Left cardiac atrium (tissue), 4 donors: ENCODE measurements around the gene TP53RK. TPM values are rescaled to one million over a fixed set of nuclear protein-coding genes. Genes with fewer than 3 reads are reported as not detected.

Experiments used
- ATAC-seq, 2 donors: fragments of 200-7000 bp; cut with Tn5 transposase; one replicate each; pipeline ENCODE4 v1.9.1; 2020; ENCODE audit warnings: mild to moderate bottlenecking in 2 of 2, moderate library complexity in 2 of 2
- DNase-seq: peaks from one replicate; pipeline ENCODE4 v3.0.0-alpha.2; 2020
- intact Hi-C, 2 donors: fragments of 100-400 bp; cut with DNase I; formaldehyde crosslinking; loops; one replicate each; pipeline versions ENCODE4 v1.14.1 to v1.15.1; 2022 to 2023
- total RNA-seq, 2 donors: library from RNA; stranded (reverse); fragmentation: NEBNext Ultra II Directional; extraction: Animal tissue kit (Norgen Biotek cat#: 25700); gene quantifications; one replicate each; pipeline ENCODE4 v1.2.1, GENCODE V29; 2021
- donor health status: DM: no; HTN: yes; CAD: no.
- donor health status: DM: no; HTN: yes; CAD: no; lungs with severe emphysema.
- donor health status: DM: yes; HTN: yes; CAD: no.
- donor health status: Dilated cardiomyopathy.

TP53RK gene
- total RNA-seq, 2 donors from 2014 or later: 6.8 to 9.7 TPM

- DNase-seq (no peak), ATAC-seq (peak in 1 of 2 donors; percentile 10)
- intact Hi-C loops: no loop called here
Observed at GRCh38 chr20:46709055-46709458, 19.8 kb upstream of the TP53RK start.

GRCh38 chr20:46708172-46708860, 19.1 kb upstream of the TP53RK start:
- ATAC-seq (no peak), DNase-seq (no peak)
- intact Hi-C loops: no loop called here

DNA sequence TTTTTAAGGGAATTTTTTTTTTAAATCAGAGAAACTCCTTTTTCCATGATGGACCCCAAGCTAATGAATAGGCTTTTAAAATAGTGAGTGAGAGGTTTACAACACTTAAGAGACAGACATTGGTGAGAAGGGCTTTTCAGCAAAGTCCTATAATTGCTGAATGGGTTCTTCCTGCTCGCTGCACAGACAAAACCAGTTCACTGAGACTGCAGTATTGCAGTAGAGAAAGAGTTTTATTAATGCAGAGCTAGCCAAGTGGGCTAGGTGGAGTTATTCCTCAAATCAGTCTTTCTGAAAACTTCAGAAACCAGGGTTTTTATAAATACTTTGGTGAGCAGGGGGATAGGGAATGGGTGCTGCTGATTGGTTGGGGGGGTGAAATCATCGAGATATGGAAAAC, 17.0 kb upstream of the TP53RK start:
- no peak for DNase-seq
- intact Hi-C loops: no loop called here
- ATAC-seq: no peak

- intact Hi-C loops: no loop called here
- ATAC-seq: no peak
- no peak for DNase-seq
Observed at GRCh38 chr20:46705378-46705729, 16.1 kb upstream of the TP53RK start.

DNA sequence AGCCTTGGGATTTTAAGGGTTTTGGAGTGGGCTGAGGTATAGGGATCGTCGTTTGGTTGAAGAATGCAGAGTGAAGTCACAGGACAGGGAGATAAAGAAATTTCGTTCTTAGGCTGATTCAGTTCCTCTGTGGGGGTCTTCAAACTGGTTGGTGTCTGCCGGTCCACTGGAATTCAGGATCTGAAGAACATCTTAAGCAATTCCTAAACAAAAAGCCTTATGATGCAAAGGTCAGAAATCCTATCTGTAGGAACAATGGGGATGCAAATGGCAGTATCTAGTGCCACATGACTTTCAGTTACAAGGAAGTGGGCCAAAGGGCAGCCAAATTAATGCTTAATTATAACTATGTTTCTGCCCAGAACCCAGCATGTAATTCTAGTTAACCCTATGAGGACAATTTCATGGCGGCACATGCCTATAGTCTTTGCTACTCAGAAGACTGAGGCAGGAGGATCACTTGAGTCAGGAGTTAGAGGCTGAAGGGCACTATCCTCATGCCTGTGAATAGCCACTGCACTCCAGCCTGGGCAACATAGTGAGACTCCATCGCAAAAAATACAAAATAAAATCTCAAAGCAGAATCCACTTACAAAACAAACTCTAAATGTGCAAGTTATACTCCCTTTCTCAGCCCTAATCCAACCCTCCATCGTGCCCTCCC, 15.6 kb upstream of the TP53RK start:
- intact Hi-C loops: no loop called here
- ATAC-seq (no peak), DNase-seq (no peak)

DNA sequence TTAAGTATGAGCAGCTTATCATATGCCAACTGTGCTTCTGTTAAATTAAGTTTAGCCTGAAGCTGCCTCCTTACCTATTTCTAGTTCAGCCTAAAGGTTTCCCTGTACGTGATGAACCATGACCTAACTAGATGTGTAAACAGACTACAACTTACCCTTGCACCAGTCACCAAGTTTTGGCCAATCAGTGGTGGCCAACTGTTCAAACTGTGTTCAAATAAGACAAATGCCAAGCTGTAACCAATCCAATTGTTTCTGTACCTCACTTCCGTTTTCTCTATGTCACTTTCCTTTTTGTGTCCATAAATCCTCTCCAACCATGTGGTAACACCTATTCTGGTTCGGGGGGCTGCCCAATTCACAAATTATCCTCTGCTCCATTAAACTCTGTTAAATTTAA, 14.2 kb upstream of the TP53RK start:
- DNase-seq (no peak), ATAC-seq (no peak)
- intact Hi-C loops: no loop called here

DNA sequence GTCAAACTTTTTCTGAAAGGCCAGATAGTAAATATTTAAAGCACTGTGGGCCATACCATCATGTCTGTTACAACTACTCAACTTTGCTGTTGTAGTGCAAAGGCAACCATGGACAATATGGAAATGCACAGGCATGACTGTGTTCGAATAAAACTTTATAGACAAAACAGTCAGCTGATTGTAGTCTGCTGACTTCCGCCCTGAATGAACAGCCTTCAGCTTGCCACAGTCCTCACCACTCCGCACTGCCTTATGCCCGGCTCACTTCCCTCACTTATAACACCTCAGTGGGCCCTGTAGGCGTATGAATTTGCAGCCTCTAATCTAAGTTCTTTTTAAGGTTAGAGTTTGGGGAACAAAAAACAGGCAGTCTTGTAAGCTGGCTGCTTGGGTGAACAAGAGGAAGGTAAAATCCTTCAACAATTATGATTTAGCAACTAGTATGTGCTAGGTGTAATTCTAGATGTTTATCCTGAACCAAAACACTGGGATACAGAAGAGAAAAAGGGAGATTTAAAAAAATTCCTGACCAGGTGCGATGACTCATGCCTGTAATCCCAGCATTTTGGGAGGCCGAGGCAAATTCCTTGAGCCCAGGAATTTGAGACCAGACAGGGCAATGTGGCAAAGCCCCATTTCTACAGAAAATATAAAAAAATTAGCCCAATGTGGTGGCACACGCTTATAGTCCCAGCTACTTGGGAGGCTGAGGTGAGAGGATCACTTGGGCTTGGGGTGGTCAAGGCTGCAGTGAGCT, 13.4 kb upstream of the TP53RK start:
- no peak for ATAC-seq
- intact Hi-C loops: no loop called here
- DNase-seq: no peak

- ATAC-seq (no peak), DNase-seq (no peak)
- intact Hi-C loops: no loop called here
Observed at GRCh38 chr20:46701986-46702385, 12.7 kb upstream of the TP53RK start.

DNA sequence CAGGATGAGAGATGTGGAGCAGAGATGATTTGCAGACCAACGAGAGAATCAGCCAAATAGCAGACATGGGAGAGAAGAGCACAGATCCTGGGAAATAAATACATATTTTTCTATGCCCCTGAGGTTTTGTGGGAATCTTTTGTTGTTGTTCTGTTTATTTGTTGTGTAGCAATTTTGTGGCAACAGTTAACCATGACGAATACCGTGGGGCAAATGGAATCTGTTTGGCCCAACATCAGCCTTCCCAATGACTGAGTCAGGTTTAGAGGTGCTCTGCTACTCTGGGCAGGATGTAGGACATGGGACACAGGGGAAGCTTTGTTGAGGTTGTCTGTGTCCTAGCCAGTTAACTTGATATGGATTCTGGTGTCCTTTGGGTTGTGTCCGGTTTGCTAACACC, 12.3 kb upstream of the TP53RK start:
- DNase-seq (no peak), ATAC-seq (no peak)
- intact Hi-C loops: no loop called here

- ATAC-seq: no peak
- DNase-seq: no peak
- intact Hi-C loops: no loop called here
Observed at GRCh38 chr20:46701057-46701456, 11.8 kb upstream of the TP53RK start.

DNA sequence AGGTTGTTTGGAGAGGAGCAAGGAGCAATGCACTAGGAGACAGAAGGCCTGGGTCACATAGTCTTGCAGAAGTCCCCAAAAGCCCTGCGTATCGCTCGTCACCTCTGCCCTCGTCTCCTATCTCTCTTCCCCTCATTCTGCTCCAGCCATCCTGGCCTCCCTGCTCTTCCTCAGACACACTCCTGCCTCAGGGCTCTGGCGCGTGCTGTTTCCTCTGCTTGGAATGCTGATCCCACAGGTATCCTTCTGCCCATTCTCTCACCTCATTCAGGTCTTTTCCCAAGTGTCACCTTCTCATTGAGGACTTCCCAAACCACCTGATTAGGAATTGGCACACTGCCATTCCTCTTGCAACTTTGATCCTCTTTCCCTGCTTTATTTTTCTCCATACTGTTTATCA, 11.2 kb upstream of the TP53RK start:
- ATAC-seq (no peak), DNase-seq (no peak)
- intact Hi-C loops: no loop called here

- ATAC-seq: peak in 1 of 2 donors; percentile 37
- intact Hi-C loops: no loop called here
- DNase-seq: no peak
Observed at GRCh38 chr20:46699651-46700359, 10.6 kb upstream of the TP53RK start.

GRCh38 chr20:46698788-46699187, 9.5 kb upstream of the TP53RK start:
- DNase-seq (no peak), ATAC-seq (no peak)
- intact Hi-C loops: no loop called here

GRCh38 chr20:46696791-46697279, 7.6 kb upstream of the TP53RK start:
- ATAC-seq: no peak
- intact Hi-C loops: no loop called here
- no peak for DNase-seq

DNA sequence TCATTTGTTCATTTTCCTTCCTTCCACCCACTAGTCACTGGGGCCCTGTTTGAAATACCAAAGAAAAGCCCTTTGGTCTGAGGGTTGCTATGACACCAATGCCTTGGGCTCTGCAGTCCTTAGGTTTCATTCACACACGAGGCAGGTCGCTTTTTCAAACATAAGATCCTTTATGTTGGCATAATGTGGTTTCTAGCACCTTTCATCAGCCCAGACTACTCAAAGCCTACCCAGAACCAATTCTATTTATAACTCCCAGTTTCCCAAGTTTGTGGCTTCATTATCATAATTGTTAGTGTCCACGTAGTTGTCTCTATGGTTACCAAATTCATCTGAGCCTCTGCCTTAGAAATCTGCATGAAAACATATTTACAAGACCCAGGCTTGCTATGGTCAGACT, 6.6 kb upstream of the TP53RK start:
- DNase-seq (no peak), ATAC-seq (no peak)
- intact Hi-C loops: no loop called here

DNA sequence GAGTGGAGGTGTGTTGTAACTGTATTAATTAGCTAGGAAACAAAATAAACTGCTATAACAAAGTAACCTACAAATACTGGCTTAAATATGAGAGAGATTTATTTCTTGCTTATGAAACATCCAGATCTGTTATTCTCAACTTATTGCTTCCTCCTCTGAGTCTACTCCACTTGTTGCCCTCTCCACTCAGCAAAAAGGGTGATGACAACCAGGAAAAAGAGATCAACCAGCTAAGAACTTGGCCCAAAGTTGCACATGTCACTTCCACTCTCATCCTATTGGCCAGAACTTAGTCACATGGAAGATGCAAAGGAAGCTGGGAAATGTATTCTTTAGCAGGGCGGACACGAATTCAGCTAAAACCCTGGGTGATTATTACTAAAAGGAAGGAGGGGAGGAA, 5.2 kb upstream of the TP53RK start:
- intact Hi-C loops: no loop called here
- DNase-seq: no peak
- ATAC-seq: peak; percentile 66 to 70

- ATAC-seq (no peak), DNase-seq (no peak)
- intact Hi-C loops: no loop called here
Observed at GRCh38 chr20:46691196-46691595, 2.0 kb upstream of the TP53RK start.

DNA sequence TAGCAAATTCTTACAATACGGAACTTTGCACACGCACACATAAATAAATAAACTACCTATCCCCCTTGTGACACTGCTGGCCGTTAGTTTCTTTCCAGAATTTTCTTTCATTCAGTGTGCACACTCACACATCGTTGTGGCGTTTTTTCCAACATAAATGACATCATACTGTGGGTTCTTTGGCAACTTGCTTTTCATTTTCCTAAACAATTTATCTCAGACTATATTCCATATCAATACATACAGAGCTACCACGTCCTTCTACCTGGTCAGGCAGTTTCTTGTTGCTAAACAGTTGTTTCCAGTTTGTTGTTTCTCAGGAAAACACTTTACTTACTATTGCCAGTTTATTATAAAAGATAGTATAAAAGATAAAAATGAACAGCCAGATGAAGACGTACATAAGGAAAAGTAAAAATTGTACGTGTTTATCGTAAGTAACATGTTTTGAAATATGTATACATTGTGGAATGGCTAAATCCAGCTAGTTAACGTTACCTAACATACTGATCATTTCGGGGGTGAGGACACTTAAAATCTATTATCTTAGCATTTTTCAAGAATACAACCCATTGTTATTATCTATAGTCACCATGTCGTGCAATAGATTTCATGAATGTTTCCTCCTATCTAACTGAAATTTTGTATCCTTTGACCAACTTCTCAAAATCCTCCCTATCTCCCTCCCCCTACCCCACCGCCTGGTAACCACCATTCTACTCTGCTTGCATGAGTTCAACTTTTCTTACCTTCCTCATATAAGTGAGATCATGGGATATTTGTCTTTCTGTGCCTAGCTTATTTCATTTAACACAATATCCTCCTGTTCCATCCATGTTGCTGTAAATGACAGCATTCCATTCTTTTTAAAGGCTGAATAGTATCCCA, 1.2 kb upstream of the TP53RK start:
- ATAC-seq (no peak), DNase-seq (no peak)
- intact Hi-C loops: no loop called here

GRCh38 chr20:46689754-46690085, 476 bp upstream of the TP53RK start:
- intact Hi-C loops: no loop called here
- ATAC-seq (no peak), DNase-seq (no peak)
